Measurements from ENCODE around the gene OSBP2. TPM values are rescaled to one million over a fixed set of nuclear protein-coding genes. Genes with fewer than 3 reads are reported as not detected.

OSBP2 gene
- total RNA-seq, 1 donor from 2014 or later = 0.53 TPM

DNA sequence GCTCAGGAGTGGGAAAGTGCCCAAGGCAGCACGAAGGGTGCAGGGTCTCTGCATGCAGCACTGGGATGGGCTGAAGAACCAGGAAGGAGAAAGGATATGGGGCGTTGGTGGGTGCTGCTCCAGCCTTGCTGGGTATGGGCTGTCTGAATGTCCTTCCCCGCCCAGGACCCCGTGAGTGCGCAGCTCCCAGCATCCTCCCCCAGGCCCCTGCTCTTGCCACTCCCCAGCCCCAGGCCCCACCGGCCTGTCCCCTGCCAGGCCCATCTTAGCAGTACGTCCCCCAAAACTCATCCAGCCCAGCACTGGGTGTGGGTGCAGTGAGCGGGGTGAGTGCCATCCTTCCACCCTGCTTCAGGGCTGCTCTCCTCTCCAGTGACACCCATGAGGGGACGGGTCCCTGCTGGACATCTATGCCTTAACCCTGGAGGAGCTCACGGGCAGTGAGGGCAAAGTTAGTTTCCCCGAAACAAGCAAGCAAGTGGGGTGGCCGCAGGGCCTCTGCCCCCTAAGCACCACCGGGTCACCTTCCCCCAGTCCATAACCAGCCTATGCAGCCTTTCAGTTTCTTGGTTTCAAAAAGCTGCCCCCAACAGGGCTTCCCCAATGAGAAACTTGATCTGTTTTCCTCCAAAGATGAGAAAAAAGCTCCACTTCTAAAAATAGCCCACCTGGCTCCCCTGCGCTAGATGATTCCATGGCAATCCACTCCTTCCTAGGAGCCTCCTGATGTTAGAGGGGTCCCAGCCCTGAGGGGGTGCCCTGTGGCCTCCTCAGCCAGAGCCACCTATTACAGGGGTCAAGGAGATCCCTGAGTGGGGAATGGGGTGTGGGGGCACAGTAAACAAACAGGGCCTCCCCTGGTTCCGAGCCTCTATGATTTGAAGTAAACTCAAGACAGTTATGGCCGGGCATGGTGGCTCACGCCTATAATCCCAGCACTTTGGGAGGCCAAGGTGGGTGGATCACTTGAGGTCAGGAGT is 170.1 kb downstream of the OSBP2 start:
- H3K4me3 ChIP-seq = no peak overlapping the region
- intact Hi-C loops (cut with DNase I) = no loop called here
- DNase-seq (ENCODE audit: low spot score in 2 of 2) = peak in 1 of 2 donors; percentile 44

GRCh38 chr22:30865656-30866055 is 171.0 kb downstream of the OSBP2 start:
- peak in 1 of 2 donors; percentile 8 for DNase-seq (ENCODE audit: low spot score in 2 of 2)
- no peaks in the 10 kb centered on the region for H3K27me3 ChIP-seq
- intact Hi-C loops (cut with DNase I) = no loop called here
- H3K4me1 ChIP-seq = peaks cover 0 to 4% of the 10 kb centered on the region in 2 donors
- no peak overlapping the region for H3K27ac ChIP-seq
- no peaks in the 10 kb centered on the region for H3K36me3 ChIP-seq
- no peaks in the 10 kb centered on the region for H3K9me3 ChIP-seq
- H3K4me3 ChIP-seq = no peak overlapping the region
- no peak for TF ChIP-seq CTCF (IDR thresholded peaks at IDR 0.05)

More for the DNA sequence above, 170.1 kb downstream of the OSBP2 start:
- Histone ChIP-seq H3K9me3 (no peaks in the 10 kb centered on the region), H3K27ac (no peak overlapping the region), H3K27me3 (no peaks in the 10 kb centered on the region), H3K4me1 (peaks cover 0 to 4% of the 10 kb centered on the region in 2 donors), H3K36me3 (no peaks in the 10 kb centered on the region)
- no peak for TF ChIP-seq CTCF (IDR thresholded peaks at IDR 0.05)

- Histone ChIP-seq H3K36me3 (no peaks in the 10 kb centered on the region), H3K27ac (no peak overlapping the region), H3K27me3 (no peaks in the 10 kb centered on the region), H3K4me1 (peaks cover 0 to 4% of the 10 kb centered on the region in 2 donors), H3K4me3 (no peak overlapping the region), H3K9me3 (no peaks in the 10 kb centered on the region)
- intact Hi-C loops (cut with DNase I) = no loop called here
- no peak for TF ChIP-seq CTCF (IDR thresholded peaks at IDR 0.05)
- DNase-seq (ENCODE audit: low spot score in 2 of 2) = peak in 1 of 2 donors; percentile 30
These were observed 171.5 kb downstream of the OSBP2 start for GRCh38 chr22:30866216-30866615.

- peak in 1 of 2 donors; percentile 39 for DNase-seq (ENCODE audit: low spot score in 2 of 2)
- TF ChIP-seq CTCF (IDR thresholded peaks at IDR 0.05) = no peak
These were observed 172.2 kb downstream of the OSBP2 start for GRCh38 chr22:30866811-30867271.

GRCh38 chr22:30867746-30868662 is 173.3 kb downstream of the OSBP2 start:
- no peaks in the 10 kb centered on the region for H3K36me3 ChIP-seq
- no peak overlapping the region for H3K4me3 ChIP-seq
- H3K27me3 ChIP-seq = no peaks in the 10 kb centered on the region
- peak in 1 of 2 donors; percentile 31 for DNase-seq (ENCODE audit: low spot score in 2 of 2)
- intact Hi-C loops (cut with DNase I) = no loop called here
- H3K4me1 ChIP-seq = peaks cover 0 to 4% of the 10 kb centered on the region in 2 donors
- H3K9me3 ChIP-seq = no peaks in the 10 kb centered on the region
- H3K27ac ChIP-seq = no peak overlapping the region
- TF ChIP-seq CTCF (IDR thresholded peaks at IDR 0.05) = no peak

More at GRCh38 chr22:30866811-30867271, 172.2 kb downstream of the OSBP2 start:
- Histone ChIP-seq H3K36me3 (no peaks in the 10 kb centered on the region), H3K27ac (no peak overlapping the region), H3K4me1 (peaks cover 0 to 4% of the 10 kb centered on the region in 2 donors), H3K9me3 (no peaks in the 10 kb centered on the region), H3K27me3 (no peaks in the 10 kb centered on the region), H3K4me3 (no peak overlapping the region)
- intact Hi-C loops (cut with DNase I) = no loop called here
